Measurements from ENCODE around the gene GFOD1. TPM values are rescaled to one million over a fixed set of nuclear protein-coding genes. Genes with fewer than 3 reads are reported as not detected.

Gene GFOD1
- total RNA-seq, 2 experiments from 2014 or later: 2.4 TPM

DNA sequence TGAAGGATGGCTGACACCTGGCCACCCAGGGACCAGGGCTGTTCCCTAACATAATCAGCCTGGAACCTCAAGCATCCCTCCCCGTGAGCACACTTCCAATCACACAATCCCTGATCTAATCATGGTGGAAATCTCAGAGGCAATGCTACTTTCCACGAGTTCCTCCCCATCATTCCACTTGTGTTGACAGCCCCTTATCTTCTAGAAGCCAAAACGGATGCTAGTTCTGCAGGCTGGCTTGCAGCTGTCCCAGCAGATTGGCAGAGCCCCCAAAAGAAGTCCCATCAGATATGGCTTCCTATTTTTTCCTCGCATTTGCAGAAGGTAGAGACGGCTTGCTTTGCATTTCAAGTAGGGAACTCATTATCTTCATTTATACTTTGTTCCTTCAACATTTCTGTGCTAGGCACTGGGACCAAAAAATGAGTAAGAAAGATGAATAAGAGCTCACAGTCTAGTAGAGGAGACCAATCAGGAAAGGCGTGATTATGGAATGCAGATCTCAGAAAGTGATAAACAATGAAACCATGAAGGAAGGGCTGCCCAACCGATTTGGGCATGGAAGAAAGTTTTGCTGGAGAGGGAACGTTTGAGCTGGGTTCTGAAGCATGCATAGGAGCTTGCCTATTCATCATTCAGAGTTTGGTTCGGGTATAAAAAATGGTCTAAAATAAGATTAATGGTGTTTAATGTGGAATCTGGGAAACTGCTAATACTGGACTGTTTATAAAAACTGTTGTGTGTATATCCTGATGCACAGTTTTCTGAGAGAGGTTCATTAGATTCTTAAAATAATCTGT, 114.5 kb downstream of the GFOD1 start:
- no peaks in the 10 kb centered on the region for H3K27me3 Mint-ChIP-seq
- no peak for DNase-seq
- no peak overlapping the region for H3K27ac Mint-ChIP-seq
- peaks cover 2% of the 10 kb centered on the region for H3K9me3 Mint-ChIP-seq
- H3K4me3 Mint-ChIP-seq: no peak overlapping the region
- ChIA-PET POLR2A (no interaction called here), CTCF (interaction anchor here (0.5 to 2.7 kb wide), 3 partner anchors 11 to 414 kb away, joined by 3 to 10 read pairs (median 3); no protein-coding TSS in a partner anchor)
- H3K4me1 Mint-ChIP-seq: peaks cover 16% of the 10 kb centered on the region
- no peaks in the 10 kb centered on the region for H3K36me3 Mint-ChIP-seq (ENCODE audit: low read depth)

GRCh38 chr6:13372076-13372475, 115.3 kb downstream of the GFOD1 start:
- Mint-ChIP-seq H3K4me3 (no peak overlapping the region), H3K9me3 (no peaks in the 10 kb centered on the region), H3K4me1 (peaks cover 16% of the 10 kb centered on the region), H3K27me3 (no peaks in the 10 kb centered on the region), H3K36me3 (ENCODE audit: low read depth) (no peaks in the 10 kb centered on the region), H3K27ac (no peak overlapping the region)
- CTCF ChIA-PET: interaction anchor here (0.6 to 2.7 kb wide), 3 partner anchors 11 to 57 kb away, joined by 3 to 10 read pairs (median 3); no protein-coding TSS in a partner anchor
- POLR2A ChIA-PET: no interaction called here
- DNase-seq: no peak

- no peak overlapping the region for H3K4me3 Mint-ChIP-seq
- no peaks in the 10 kb centered on the region for H3K36me3 Mint-ChIP-seq (ENCODE audit: low read depth)
- ChIA-PET CTCF (interaction anchor here (0.6 to 2.7 kb wide), 3 partner anchors 12 to 57 kb away, joined by 3 to 10 read pairs (median 3); no protein-coding TSS in a partner anchor), POLR2A (no interaction called here)
- peaks cover 16% of the 10 kb centered on the region for H3K4me1 Mint-ChIP-seq
- no peaks in the 10 kb centered on the region for H3K9me3 Mint-ChIP-seq
- H3K27ac Mint-ChIP-seq: no peak overlapping the region
- H3K27me3 Mint-ChIP-seq: no peaks in the 10 kb centered on the region
- DNase-seq: no peak
These were observed 115.9 kb downstream of the GFOD1 start for GRCh38 chr6:13371421-13372072.

DNA sequence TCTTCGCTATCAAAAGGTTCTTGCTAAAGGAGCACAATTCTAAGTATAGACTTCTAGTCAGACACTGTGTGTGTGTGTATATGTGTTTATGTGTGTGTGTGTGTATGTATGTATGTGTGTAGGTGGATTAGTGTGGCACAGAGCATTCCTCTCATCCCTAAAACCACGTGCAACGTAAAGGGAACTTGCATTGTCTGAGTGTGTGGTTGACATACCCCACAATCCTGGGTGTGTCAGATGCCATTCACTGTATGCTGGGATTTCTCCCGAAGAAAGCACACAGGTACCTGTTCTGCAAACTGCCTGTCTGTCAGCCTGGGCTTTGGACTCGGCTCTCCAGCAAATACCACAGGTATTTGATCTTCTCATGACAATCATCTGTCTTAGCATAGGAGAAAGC, 116.8 kb downstream of the GFOD1 start:
- Mint-ChIP-seq H3K4me1 (peaks cover 12% of the 10 kb centered on the region), H3K4me3 (no peak overlapping the region), H3K36me3 (ENCODE audit: low read depth) (no peaks in the 10 kb centered on the region), H3K27ac (no peak overlapping the region), H3K27me3 (no peaks in the 10 kb centered on the region), H3K9me3 (no peaks in the 10 kb centered on the region)
- POLR2A ChIA-PET: no interaction called here
- no peak for DNase-seq
- CTCF ChIA-PET: interaction anchor here (1.0 to 1.1 kb wide), 2 partner anchors 13 to 42 kb away, joined by 3 to 5 read pairs; partner anchors contain the start of gene TBC1D7

DNA sequence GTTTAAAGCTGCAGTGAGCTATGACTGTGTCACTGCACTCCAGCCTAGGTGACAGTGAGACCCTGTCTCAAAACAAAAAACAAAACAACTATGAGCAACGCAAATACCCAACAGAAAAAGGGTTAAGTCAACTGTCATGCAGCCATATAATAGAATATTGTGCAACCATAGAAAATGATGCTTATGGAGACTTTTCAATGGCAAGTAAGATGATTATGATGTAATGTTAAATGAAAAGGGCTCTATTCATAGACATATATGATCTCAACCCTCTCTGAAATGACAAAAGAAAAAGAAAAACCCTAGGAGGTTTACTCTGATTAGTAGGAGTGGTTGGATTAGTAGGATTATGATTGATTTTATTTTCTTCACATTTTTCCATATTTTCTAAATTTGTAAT, 117.8 kb downstream of the GFOD1 start:
- CTCF ChIA-PET: interaction anchor here (1.0 to 1.1 kb wide), 3 partner anchors 12 to 66 kb away, joined by 3 to 5 read pairs (median 3); partner anchors contain the start of gene TBC1D7

DNA sequence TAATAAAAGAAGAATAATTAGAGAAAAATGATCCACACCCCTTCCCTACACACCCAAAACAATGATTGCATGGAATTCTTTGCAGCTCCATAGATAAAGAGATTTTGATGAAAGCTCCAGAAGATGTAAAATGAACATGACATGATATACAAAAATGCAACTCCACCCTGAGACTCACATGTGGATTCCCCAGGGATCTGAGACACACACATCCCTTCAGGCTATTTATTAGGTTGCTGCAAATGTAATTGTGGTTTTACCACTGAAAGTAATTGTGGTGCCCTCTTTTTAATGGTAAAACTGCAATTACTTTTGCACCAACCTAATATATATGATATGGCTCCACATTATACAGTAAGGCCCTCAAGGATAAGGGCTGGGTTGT, 118.7 kb downstream of the GFOD1 start:
- ChIA-PET CTCF (no interaction called here), POLR2A (no interaction called here)
- no peaks in the 10 kb centered on the region for H3K9me3 Mint-ChIP-seq
- H3K4me1 Mint-ChIP-seq: peaks cover 3% of the 10 kb centered on the region
- H3K27ac Mint-ChIP-seq: no peak overlapping the region
- no peaks in the 10 kb centered on the region for H3K27me3 Mint-ChIP-seq
- H3K36me3 Mint-ChIP-seq (ENCODE audit: low read depth): no peaks in the 10 kb centered on the region
- DNase-seq: no peak
- no peak overlapping the region for H3K4me3 Mint-ChIP-seq

More for the DNA sequence above, 117.8 kb downstream of the GFOD1 start:
- no peak for DNase-seq
- no peaks in the 10 kb centered on the region for H3K27me3 Mint-ChIP-seq
- no peaks in the 10 kb centered on the region for H3K9me3 Mint-ChIP-seq
- H3K4me3 Mint-ChIP-seq: no peak overlapping the region
- H3K4me1 Mint-ChIP-seq: peaks cover 4% of the 10 kb centered on the region
- no peak overlapping the region for H3K27ac Mint-ChIP-seq
- POLR2A ChIA-PET: no interaction called here
- no peaks in the 10 kb centered on the region for H3K36me3 Mint-ChIP-seq (ENCODE audit: low read depth)

GRCh38 chr6:13368079-13368730, 119.2 kb downstream of the GFOD1 start:
- Mint-ChIP-seq H3K4me1 (no peaks in the 10 kb centered on the region), H3K4me3 (no peak overlapping the region), H3K27ac (no peak overlapping the region), H3K9me3 (no peaks in the 10 kb centered on the region), H3K27me3 (no peaks in the 10 kb centered on the region), H3K36me3 (ENCODE audit: low read depth) (no peaks in the 10 kb centered on the region)
- POLR2A ChIA-PET: no interaction called here
- DNase-seq: no peak
- CTCF ChIA-PET: interaction anchor here (1.0 kb wide), 1 partner anchor 99 kb away, joined by 3 read pairs; no protein-coding TSS in a partner anchor

GRCh38 chr6:13367396-13367795, 120.0 kb downstream of the GFOD1 start:
- Mint-ChIP-seq H3K27ac (no peak overlapping the region), H3K36me3 (ENCODE audit: low read depth) (no peaks in the 10 kb centered on the region), H3K4me1 (no peaks in the 10 kb centered on the region), H3K9me3 (no peaks in the 10 kb centered on the region), H3K27me3 (no peaks in the 10 kb centered on the region), H3K4me3 (no peak overlapping the region)
- no peak for DNase-seq
- POLR2A ChIA-PET: no interaction called here
- CTCF ChIA-PET: interaction anchor here (1.0 kb wide), 1 partner anchor 98 kb away, joined by 3 read pairs; no protein-coding TSS in a partner anchor

GRCh38 chr6:13365320-13365719, 122.1 kb downstream of the GFOD1 start:
- POLR2A ChIA-PET: no interaction called here
- Mint-ChIP-seq H3K36me3 (ENCODE audit: low read depth) (no peaks in the 10 kb centered on the region), H3K27me3 (no peaks in the 10 kb centered on the region), H3K9me3 (no peaks in the 10 kb centered on the region), H3K4me1 (peaks cover 9% of the 10 kb centered on the region), H3K4me3 (no peak overlapping the region), H3K27ac (no peak overlapping the region)
- CTCF ChIA-PET: interaction anchor here (0.8 kb wide), 1 partner anchor 429 kb away, joined by 3 read pairs; no protein-coding TSS in a partner anchor
- no peak for DNase-seq

- Mint-ChIP-seq H3K9me3 (no peaks in the 10 kb centered on the region), H3K27me3 (no peaks in the 10 kb centered on the region), H3K4me3 (no peak overlapping the region), H3K4me1 (peaks cover 11% of the 10 kb centered on the region), H3K27ac (no peak overlapping the region), H3K36me3 (ENCODE audit: low read depth) (no peaks in the 10 kb centered on the region)
- DNase-seq: no peak
- POLR2A ChIA-PET: no interaction called here
- CTCF ChIA-PET: interaction anchor here (0.8 kb wide), 1 partner anchor 430 kb away, joined by 3 read pairs; no protein-coding TSS in a partner anchor
These were observed 122.6 kb downstream of the GFOD1 start for GRCh38 chr6:13364842-13365241.

GRCh38 chr6:13362412-13362811, 125.0 kb downstream of the GFOD1 start:
- POLR2A ChIA-PET: no interaction called here
- H3K9me3 Mint-ChIP-seq: no peaks in the 10 kb centered on the region
- CTCF ChIA-PET: no interaction called here

GRCh38 chr6:13360671-13361540, 126.5 kb downstream of the GFOD1 start:
- Mint-ChIP-seq H3K4me1 (peaks cover 33% of the 10 kb centered on the region), H3K27ac (no peak overlapping the region), H3K27me3 (no peaks in the 10 kb centered on the region), H3K36me3 (ENCODE audit: low read depth) (peaks cover 2% of the 10 kb centered on the region), H3K4me3 (no peak overlapping the region), H3K9me3 (no peaks in the 10 kb centered on the region)
- ChIA-PET CTCF (interaction anchor here (0.8 to 1.2 kb wide), 2 partner anchors 214 to 254 kb away, joined by 3 to 4 read pairs; partner anchors contain the start of genes NOL7 and SIRT5), POLR2A (no interaction called here)
- no peak for DNase-seq

More at GRCh38 chr6:13362412-13362811, 125.0 kb downstream of the GFOD1 start:
- H3K36me3 Mint-ChIP-seq (ENCODE audit: low read depth): peaks cover 2% of the 10 kb centered on the region
- no peaks in the 10 kb centered on the region for H3K27me3 Mint-ChIP-seq
- H3K4me3 Mint-ChIP-seq: no peak overlapping the region
- no peak for DNase-seq
- H3K27ac Mint-ChIP-seq: no peak overlapping the region
- H3K4me1 Mint-ChIP-seq: peaks cover 18% of the 10 kb centered on the region

Measured in activated CD4-positive, alpha-beta T cell treated with anti-CD3 and anti-CD28 coated beads, Interleukin-2, amount 10 ng/mL, durations not matched to agents 7 days and 5 days (primary cell).